ENCODE measurements around the gene SLC46A3. TPM values are rescaled to one million over a fixed set of nuclear protein-coding genes. Genes with fewer than 3 reads are reported as not detected.

SLC46A3 gene
- total and polyA plus RNA-seq, 8 donors, result 2.3 to 44.3 (median 7.3) TPM

- H3K27ac ChIP-seq, result no peak overlapping the region
- H3K36me3 ChIP-seq, result no peaks in the 10 kb centered on the region
- no peaks in the 10 kb centered on the region for H3K9me3 ChIP-seq
- intact Hi-C loops (cut with DNase I; ENCODE audit: low total_unique reads), result no loop called here
- TF ChIP-seq POLR2AphosphoS5 (IDR thresholded peaks at IDR 0.05) (no peak), POLR2A (IDR thresholded peaks at IDR 0.05) (no peak), CTCF (IDR thresholded peaks at IDR 0.05) (no peak), EP300 (IDR thresholded peaks at IDR 0.05) (no peak)
- no peaks in the 10 kb centered on the region for H3K27me3 ChIP-seq
- no peaks in the 10 kb centered on the region for H3K4me1 ChIP-seq
- DNase-seq, result no peak
- no peak overlapping the region for H3K4me3 ChIP-seq
- 76 to 96% (median 88%) methylated on average over 2 of the region's 2 CpGs for WGBS, 5 donors
These were observed 68.5 kb downstream of the SLC46A3 start for GRCh38 chr13:28650284-28650683.

Small RNA genes within 50 kb of the gene (small RNA-seq; reads per million reads assigned to genes)
- gene RNU6-53P, result 0 reads per million in 4 donors

Other genes starting within 250 kb of the SLC46A3 start
- 10 to 100 TPM in 2 of 5 donors, 1 to 10 TPM in 2, not detected in 1; 3.6 to 41.9 (median 14.1) TPM for gene FLT1, start 223.8 kb downstream of the SLC46A3 start, total RNA-seq
- 1 to 10 TPM in 2 of 3 donors, under 1 TPM in 1; 1.00 to 3.3 (median 3.2) TPM for gene FLT1, start 223.8 kb downstream of the SLC46A3 start, polyA plus RNA-seq
- 10 to 100 TPM; 17.7 to 61.1 (median 25.0) TPM for gene POMP, start 59.8 kb downstream of the SLC46A3 start, total RNA-seq
- 100 to 1,000 TPM in 1 of 3 donors, 10 to 100 TPM in 2; 70.6 to 102 (median 77.6) TPM for gene POMP, start 59.8 kb downstream of the SLC46A3 start, polyA plus RNA-seq
- gene MTUS2, start 101.4 kb upstream of the SLC46A3 start, total RNA-seq, result 10 to 100 TPM in 3 of 5 donors, 1 to 10 TPM in 1, not detected in 1; 3.5 to 28.1 (median 17.8) TPM
- under 1 TPM; 0.12 to 0.31 (median 0.13) TPM for gene MTUS2, start 101.4 kb upstream of the SLC46A3 start, polyA plus RNA-seq

Measured in stomach (tissue), 9 donors.